Measurements from ENCODE around the gene MTMR1.
A peak's percentile ranks its signal among the peaks of the same experiment; 100 is the strongest.

Gene MTMR1

DNA sequence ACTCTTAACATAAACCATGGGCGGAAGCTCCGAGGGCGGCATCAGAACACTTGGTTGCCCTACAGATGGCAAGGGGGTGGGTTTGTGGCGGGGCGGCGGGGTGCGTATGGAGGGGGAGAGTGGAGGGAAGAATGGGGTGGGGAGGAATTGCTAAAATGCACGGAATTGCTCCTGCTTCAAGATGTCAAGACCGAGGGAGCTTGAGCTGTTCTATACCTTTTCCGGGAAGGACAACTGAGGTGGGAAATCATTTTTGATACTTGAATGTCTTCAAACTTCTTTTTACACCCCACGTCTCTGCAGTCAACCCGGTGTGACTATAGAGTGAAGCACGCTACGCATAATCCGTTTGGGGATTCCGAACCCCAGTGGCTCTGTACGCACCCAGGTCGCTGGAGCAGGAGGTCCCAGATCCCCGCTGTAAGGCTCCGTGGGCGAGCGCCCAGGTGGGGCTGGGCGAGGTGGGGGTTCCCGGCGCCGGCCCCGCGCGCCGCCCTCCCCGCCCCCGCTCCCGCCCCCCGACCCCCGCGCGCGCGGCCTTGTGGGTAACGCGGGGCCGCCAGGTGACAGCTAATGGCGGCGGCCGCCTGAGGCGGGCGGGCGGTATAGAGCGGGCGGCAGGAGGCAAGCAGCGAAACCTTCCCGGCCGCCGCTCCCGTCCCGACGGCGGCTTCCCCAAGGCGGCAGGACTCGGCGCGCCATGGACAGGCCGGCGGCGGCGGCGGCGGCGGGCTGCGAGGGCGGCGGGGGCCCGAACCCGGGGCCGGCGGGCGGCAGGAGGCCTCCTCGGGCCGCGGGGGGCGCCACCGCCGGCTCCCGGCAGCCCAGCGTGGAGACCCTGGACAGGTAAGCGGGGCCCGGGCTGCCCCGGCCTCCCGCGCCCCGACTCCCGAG lies at the start of gene MTMR1:
Gene MTMR1, plus strand, starts transcription at position 566 of the 894 bp plus-strand sequence. Its CDS starts 135 bp downstream, at position 701.
- DNase-seq: peak; percentile 4

GRCh38 chrX:150643958-150644357 lies 49.2 kb upstream of the MTMR1 start:
- no peak for DNase-seq

DNA sequence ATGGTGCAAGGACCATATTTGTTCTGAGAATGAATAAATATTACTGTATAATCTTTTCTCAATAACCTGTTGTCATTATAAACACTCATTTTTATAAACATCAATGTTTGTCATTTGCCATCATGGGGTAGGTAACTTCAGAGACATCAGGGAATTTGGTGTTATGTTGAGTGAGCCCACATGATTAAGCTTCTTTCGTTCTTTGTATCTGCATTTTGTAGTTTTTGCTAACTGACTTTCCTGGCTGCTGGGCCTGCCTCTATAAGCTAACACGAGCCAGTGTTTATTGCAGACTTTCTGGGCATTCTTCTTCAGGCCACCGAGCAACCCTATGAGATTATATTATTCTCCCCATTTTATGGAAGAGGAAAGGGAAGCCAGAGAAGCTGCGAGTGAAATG lies 48.8 kb upstream of the MTMR1 start:
- no peak for DNase-seq

GRCh38 chrX:150647331-150647730 lies 45.9 kb upstream of the MTMR1 start:
- no peak for DNase-seq

- DNase-seq: no peak
These were observed 44.8 kb upstream of the MTMR1 start for GRCh38 chrX:150648296-150648940.

DNA sequence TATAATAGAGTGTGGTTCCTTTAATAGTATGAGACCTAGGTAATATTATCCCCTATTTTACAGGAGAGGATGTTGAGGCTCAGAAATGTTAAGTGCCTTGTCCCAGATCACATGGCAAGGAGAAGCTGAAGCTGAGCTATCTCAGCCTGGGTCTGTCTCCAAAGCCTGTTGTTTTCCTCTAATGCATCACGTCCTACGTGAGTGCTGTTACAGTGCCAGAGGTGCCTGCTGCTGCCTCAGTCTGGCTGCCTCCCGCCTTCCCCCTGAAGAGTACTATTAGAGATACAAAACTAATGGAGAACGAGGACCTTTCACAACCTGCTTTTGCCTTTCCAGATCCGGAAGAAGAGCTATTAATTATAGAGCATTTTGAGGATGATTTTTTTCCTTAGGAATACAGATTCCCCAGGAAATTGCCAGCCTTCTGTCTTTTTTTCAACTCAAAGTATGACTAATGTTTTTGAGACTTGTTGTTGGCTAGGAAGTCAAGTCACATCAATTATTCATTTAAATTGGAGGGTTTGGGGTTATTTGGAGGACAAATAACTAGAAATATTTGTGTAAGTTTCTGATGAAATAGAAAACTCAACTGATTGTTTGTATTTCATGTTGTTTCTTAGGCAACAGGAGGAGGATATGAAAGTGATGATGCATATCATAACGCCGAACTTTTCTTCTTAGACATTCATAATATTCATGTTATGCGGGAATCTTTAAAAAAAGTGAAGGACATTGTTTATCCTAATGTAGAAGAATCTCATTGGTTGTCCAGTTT lies 43.9 kb upstream of the MTMR1 start:
- DNase-seq: peak; percentile 55

DNA sequence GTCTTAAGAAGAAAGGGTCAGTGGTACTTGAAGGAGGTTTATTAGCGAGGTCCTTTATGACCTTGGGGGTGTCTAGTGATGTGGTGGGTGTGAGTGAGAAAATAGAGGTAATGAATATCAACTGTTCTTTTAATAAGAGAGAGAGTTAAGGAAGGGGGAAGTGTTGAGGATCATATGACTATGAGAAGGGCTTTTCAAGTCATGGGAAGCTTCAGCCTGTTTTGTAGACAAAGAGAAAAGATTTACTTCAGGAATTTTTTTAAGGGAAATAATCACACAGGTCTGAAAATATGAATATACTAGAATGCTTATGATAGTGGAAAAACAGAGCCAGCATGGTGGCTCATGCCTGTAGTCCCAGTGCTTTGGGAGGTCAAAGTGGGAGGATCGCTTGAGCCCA lies 41.3 kb upstream of the MTMR1 start:
- DNase-seq: no peak

- peak; percentile 3 for DNase-seq
These were observed 37.4 kb upstream of the MTMR1 start for GRCh38 chrX:150655788-150656187.

DNA sequence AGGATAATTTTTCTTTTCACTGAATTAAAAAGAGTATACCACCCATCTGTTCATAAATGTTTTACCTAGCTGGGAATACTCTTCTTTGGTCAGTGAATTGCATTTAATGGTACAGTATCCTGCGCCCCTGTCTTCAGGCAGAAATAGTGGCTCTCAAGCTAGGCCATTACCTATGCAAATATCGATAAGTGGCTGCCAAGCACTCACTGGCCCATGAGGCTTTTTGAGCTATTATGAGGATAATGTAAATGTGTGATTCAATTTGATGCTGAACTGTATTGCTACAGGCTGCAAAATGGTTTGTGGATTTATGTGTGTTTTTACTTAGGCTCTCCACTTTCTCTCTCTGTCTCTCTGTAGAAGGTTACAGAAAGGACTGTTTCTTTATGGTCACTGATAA lies 30.1 kb upstream of the MTMR1 start:
- no peak for DNase-seq

DNA sequence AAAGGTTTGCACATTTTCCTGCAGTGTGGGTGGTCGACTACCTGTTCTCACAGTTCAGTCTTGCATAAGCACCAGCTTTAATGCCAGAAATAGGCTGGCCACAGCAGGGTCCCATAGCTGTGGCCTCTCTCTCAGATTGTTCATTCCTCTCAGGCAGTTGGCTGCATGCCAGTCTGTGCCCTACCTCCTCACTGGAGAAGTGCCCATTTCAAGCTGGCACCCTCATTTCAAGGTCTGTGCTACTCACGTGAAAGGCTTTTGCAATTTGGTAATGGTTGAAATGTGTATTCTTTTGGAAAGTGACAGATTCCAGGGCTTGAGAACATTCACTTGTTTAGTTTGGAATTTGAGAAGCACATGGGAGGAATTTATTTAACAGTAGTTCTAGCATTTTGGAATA lies 28.9 kb upstream of the MTMR1 start:
- no peak for DNase-seq

DNA sequence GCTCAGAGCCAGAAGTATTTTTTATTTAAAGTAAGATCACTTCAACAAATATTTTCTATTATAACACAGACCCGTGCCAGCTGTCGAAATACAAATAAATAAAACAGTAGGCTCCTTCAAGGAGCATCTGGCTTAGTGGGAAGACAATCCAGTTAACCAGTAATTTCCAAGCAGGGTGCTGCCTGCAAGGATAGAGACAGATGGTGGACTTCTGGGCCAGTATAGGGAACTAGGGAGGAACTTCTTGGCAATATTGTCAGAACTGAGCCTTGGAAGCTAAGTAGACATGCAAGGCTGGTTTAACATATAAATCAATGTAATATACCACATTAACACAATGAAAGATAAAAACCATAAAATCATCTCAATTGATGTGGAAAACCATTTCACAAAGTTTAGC lies 17.0 kb upstream of the MTMR1 start:
- no peak for DNase-seq

GRCh38 chrX:150680974-150681373 lies 12.2 kb upstream of the MTMR1 start:
- DNase-seq: peak; percentile 16

GRCh38 chrX:150683112-150683511 lies 10.1 kb upstream of the MTMR1 start:
- DNase-seq: no peak

GRCh38 chrX:150683536-150684146 lies 9.6 kb upstream of the MTMR1 start:
- peak; percentile 18 for DNase-seq

DNA sequence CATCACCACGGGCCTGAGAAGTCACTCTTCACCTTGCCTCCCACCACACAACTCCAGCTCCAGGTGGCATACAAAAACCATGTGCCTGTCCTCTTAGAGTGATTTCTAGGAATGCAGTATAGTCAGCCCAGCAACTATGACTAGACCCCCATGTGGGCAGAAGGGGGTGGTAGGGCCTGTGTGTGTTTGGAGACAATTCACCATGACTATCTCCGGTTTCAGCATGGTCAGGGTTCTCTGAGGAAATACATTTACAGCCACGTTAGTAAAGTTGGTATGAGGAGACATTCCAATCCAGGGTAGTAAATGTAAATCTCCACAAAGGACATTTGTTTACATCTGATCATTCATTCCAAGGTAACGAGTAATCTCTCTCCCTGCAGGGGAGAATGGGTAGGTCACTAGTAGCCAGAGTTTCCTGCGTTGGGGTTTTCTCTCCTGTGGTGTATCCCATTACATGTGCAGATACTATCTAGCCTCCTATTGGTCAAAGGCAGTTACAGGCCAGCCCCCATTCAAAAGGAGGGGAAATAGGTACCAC lies 4.2 kb upstream of the MTMR1 start:
- DNase-seq: peak; percentile 92

DNA sequence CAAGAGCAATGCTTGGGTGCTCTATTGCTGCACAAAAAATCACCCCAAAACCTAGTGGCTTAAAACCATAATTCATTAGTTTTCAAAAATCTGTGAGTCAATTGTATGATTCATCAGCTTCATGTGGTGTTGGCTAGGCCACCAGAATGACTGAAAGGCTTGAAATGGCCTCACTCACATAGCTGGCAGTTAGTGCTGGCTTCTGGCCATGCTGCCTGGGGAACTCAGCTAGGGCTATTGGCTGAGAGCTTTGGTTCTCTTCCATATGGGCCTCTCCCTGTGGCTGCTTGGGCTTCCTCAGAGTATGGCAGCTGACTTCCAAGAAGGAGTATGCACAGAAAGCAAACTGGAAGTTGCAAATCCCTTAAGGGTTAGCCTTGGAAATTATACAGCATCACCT lies 3.1 kb upstream of the MTMR1 start:
- peak; percentile 92 for DNase-seq

- DNase-seq: no peak
These were observed 900 bp upstream of the MTMR1 start for GRCh38 chrX:150692296-150692695.

GRCh38 chrX:150693725-150694574 lies 754 bp downstream of the MTMR1 start:
- DNase-seq: peak; percentile 57

DNA sequence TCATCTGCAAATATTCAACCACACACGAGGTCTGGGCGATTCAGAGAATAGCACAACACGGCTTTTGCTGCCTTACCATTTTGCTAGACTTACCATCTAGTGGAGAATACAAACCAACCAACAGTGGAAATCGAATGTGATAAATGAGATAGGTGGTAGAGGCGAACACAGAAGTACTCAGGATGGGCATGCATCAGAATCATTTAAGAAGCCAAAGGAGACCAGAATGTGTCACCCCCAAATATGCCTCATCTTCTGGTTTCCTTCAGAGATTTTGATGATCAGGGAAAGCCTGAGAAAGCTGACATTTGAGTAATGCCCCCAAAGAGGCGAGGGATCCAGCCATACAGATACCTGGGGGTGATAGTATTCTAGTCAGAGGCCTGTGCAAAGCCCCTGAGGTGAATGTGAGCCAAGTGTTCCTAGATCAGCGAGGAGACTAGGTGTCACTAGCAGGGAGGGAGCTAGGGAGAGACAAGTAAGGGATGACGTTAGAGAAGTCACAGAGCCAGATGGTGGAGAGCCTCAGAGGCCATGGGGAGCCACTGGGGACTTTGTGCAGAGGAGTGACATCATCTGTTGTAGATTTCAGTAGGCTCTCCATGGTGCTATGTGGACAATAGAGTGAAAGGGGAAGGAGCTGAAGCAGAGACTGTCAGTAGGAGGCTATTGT lies 1.7 kb downstream of the MTMR1 start:
- DNase-seq: no peak

DNA sequence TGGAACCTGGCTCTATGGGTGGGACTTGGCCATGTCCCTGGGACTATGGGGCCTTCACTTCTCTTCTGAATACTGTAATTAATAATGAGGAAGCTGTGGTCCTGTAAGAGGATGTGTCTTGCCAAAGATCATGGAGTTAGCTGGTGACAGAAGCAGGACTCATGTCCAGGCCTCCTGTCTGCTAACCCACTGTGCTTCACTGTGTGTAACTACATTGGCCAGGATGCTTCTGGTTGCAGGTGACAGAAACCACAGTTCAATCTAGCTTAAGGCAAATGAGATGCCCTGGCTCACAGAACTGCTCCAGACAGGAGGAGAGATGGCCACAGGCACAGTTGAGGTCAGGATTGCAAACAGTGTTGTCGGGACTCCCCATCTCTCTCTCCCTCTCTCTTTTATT lies 3.1 kb downstream of the MTMR1 start:
- DNase-seq: no peak

DNA sequence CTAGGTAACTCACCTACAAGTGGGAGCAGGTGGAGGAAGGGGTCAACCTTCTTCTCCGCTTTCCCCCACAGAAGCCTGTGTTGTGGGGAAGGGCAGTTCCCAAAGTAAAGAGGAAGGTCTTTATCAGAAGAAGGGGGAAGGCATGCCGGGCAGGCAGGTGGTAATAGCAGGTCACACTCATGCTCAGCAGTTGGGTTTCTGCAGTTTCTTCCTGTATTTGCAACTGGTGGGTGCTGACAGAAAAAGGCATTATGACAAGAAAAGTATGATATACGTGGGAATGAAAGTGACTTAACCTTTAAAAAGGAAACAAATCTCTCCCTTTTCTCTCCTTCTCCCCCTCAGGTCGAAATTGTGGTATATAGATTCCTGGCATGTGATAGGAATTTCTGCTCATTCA lies 3.7 kb downstream of the MTMR1 start:
- DNase-seq: no peak
